ENCODE results near the gene PABPN1. TPM values are rescaled to one million over a fixed set of nuclear protein-coding genes. Genes with fewer than 3 reads are reported as not detected.
A peak's percentile ranks its signal among the peaks of the same experiment; 100 is the strongest.

Gene PABPN1
- total RNA-seq, 2 donors from 2014 or later, result 26.0 to 36.1 TPM

GRCh38 chr14:23357261-23357660, 36.0 kb downstream of the PABPN1 start:
- Histone ChIP-seq H3K27me3 (no peaks in the 10 kb centered on the region), H3K36me3 (peaks cover 4% of the 10 kb centered on the region), H3K4me1 (peaks cover 0 to 19% of the 10 kb centered on the region in 2 donors), H3K27ac (no peak overlapping the region), H3K4me3 (no peak overlapping the region), H3K9me3 (no peaks in the 10 kb centered on the region)
- no peak for TF ChIP-seq CTCF (IDR thresholded peaks at IDR 0.05)
- DNase-seq (ENCODE audit: low spot score), result peak; percentile 56

- DNase-seq (ENCODE audit: low spot score), result no peak
- Histone ChIP-seq H3K4me1 (peaks cover 0 to 13% of the 10 kb centered on the region in 2 donors), H3K36me3 (peaks cover 4% of the 10 kb centered on the region), H3K9me3 (no peaks in the 10 kb centered on the region), H3K4me3 (no peak overlapping the region), H3K27me3 (no peaks in the 10 kb centered on the region), H3K27ac (no peak overlapping the region)
- no peak for TF ChIP-seq CTCF (IDR thresholded peaks at IDR 0.05)
Measured at GRCh38 chr14:23358042-23358441, 36.8 kb downstream of the PABPN1 start.

- Histone ChIP-seq H3K27me3 (no peaks in the 10 kb centered on the region), H3K36me3 (peaks cover 4% of the 10 kb centered on the region), H3K9me3 (no peaks in the 10 kb centered on the region), H3K4me1 (peaks cover 0 to 15% of the 10 kb centered on the region in 2 donors), H3K27ac (peak overlapping the region in 1 of 2 donors; percentile 23), H3K4me3 (no peak overlapping the region)
- peak; percentile 40 for DNase-seq (ENCODE audit: low spot score)
- TF ChIP-seq CTCF (IDR thresholded peaks at IDR 0.05), result no peak
Measured at GRCh38 chr14:23358553-23359166, 37.4 kb downstream of the PABPN1 start.

- no peak for TF ChIP-seq CTCF (IDR thresholded peaks at IDR 0.05)
- Histone ChIP-seq H3K4me1 (peaks cover 0 to 20% of the 10 kb centered on the region in 2 donors), H3K4me3 (no peak overlapping the region), H3K27ac (no peak overlapping the region), H3K36me3 (peaks cover 4% of the 10 kb centered on the region), H3K9me3 (no peaks in the 10 kb centered on the region), H3K27me3 (no peaks in the 10 kb centered on the region)
- DNase-seq (ENCODE audit: low spot score), result peak; percentile 46
Measured at GRCh38 chr14:23359167-23359626, 37.9 kb downstream of the PABPN1 start.

- no peak overlapping the region for H3K4me3 ChIP-seq
- H3K27me3 ChIP-seq, result no peaks in the 10 kb centered on the region
- no peak for DNase-seq (ENCODE audit: low spot score)
- peak overlapping the region in 1 of 2 donors; percentile 36 for H3K27ac ChIP-seq
- no peak for TF ChIP-seq CTCF (IDR thresholded peaks at IDR 0.05)
- H3K36me3 ChIP-seq, result peaks cover 4% of the 10 kb centered on the region
- H3K9me3 ChIP-seq, result no peaks in the 10 kb centered on the region
- H3K4me1 ChIP-seq, result peaks cover 0 to 27% of the 10 kb centered on the region in 2 donors
Measured at GRCh38 chr14:23359722-23360447, 38.6 kb downstream of the PABPN1 start.

All from right atrium auricular region (tissue), 2 donors.